HG03139 (cell line): Measurements from ENCODE around the gene ALOX5.
A peak's percentile ranks its signal among the peaks of the same experiment; 100 is the strongest.
"Not testable (repeated sequence)": the region's sequence is repeated elsewhere in the genome, so short reads cannot be mapped to it uniquely, and the experiment has no call there.

Experiments
- ATAC-seq: cut with Tn5 transposase; IDR thresholded peaks from one replicate; pipeline ENCODE4 v1.9.1; 2021; ENCODE audit not compliant: unreplicated experiment

The ALOX5 gene

DNA sequence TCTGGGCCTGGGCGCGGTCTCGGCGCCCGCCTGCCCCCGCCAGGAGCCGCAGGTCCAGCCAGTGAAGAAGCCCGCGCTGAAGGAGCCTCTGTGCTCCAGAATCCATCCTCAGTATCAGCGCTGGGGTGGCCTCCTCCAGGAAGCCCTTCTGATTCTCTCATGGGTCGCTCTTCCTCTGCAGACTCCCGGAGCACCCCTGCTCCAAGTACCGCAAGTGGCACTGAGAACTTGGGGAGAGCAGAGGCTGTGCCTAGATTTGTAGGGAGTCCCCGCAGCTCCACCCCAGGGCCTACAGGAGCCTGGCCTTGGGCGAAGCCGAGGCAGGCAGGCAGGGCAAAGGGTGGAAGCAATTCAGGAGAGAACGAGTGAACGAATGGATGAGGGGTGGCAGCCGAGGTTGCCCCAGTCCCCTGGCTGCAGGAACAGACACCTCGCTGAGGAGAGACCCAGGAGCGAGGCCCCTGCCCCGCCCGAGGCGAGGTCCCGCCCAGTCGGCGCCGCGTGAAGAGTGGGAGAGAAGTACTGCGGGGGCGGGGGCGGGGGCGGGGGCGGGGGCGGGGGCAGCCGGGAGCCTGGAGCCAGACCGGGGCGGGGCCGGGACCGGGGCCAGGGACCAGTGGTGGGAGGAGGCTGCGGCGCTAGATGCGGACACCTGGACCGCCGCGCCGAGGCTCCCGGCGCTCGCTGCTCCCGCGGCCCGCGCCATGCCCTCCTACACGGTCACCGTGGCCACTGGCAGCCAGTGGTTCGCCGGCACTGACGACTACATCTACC lies at the start of gene ALOX5:
Gene ALOX5, plus strand, starts transcription at position 641 of the 774 bp plus-strand sequence. Its CDS starts 64 bp downstream, at position 705.
- ATAC-seq: peak; percentile 47

DNA sequence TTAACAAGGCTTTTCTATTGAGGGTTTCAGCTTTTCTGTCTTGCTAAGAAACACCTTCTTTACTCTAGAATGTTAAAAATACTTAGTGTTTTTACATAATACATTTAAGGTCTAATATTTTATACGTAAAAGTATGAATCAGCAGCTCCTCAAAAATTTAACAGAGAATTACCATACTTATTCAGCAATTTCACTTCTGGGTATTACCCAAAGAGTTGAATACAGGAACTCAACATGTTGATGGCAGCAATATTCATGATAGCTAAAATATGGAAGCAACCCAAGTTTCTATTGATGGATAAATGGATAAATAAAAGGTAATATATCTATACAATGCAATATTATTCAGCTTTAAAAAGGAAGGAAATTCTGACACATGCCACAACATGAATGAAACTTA lies 48.9 kb upstream of the ALOX5 start:
- ATAC-seq: no peak

DNA sequence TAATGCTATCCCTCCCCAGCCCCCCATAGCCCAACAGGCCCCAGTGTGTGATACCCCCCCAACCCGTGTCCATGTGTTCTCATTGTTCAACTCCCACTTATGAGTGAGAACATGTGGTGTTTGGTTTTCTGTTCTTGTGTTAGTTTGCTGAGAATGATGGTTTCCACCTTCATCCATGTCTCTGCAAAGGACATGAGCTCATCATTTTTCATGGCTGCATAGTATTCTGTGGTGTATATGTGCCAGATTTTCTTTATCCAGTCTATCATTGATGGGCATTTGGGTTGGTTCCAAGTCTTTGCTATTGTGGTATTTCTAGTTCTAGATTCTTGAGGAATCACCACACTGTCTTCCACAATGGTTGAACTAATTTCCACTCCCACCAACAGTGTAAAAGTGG lies 47.2 kb upstream of the ALOX5 start:
- ATAC-seq: not testable (repeated sequence)

DNA sequence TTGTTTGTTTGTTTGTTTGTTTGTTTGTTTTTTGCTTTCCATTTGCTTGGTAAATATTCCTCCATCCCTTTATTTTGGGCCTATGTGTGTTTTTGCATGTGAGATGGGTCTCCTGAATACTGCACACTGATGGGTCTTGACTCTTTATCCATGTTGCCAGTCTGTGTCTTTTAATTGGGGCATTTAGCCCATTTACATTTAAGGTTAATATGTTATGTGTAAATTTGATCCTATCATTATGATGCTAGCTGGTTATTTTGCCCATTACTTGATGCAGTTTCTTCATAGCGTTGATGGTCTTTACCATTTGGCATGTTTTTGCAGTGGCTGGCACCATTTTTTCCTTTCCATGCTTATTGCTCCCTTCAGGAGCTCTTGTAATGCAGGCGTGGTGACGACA lies 42.2 kb upstream of the ALOX5 start:
- not testable (repeated sequence) for ATAC-seq

DNA sequence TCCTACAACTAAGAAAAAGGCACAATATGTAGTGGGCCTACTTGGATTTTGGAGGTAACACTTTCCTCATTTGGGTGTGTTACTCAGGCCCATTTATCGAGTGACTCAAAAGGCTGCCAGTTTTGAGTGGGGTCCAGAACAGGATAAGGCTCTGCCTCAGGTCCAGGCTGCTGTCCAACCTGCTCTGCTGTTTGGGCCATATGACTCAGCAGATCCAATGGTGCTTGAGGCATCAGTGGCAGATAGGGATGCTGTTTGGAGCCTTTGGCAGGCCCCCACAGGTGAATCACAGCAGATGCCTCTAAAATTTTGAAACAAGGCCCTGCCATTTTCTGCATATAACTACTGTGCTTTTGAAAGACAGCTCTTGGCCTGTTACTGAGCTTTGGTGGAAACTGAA lies 34.1 kb upstream of the ALOX5 start:
- no peak for ATAC-seq

DNA sequence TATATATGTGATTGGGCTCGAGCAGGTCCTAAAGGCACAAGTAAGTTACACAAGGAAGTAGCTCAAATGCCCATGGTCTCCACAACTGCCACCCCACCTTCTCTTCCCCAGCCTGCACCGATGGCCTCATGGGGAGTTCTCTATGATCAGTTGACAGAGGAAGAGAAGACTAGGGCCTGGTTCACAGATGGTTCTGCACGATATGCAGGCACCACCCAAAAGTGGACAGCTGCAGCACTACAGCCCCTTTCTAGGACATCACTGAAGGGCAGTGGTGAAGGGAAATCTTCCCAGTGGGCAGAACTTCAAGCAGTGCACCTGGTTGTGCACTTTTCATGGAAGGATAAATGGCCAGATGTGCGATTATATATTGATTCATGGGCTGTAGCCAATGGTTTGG lies 33.6 kb upstream of the ALOX5 start:
- ATAC-seq: not testable (repeated sequence)

DNA sequence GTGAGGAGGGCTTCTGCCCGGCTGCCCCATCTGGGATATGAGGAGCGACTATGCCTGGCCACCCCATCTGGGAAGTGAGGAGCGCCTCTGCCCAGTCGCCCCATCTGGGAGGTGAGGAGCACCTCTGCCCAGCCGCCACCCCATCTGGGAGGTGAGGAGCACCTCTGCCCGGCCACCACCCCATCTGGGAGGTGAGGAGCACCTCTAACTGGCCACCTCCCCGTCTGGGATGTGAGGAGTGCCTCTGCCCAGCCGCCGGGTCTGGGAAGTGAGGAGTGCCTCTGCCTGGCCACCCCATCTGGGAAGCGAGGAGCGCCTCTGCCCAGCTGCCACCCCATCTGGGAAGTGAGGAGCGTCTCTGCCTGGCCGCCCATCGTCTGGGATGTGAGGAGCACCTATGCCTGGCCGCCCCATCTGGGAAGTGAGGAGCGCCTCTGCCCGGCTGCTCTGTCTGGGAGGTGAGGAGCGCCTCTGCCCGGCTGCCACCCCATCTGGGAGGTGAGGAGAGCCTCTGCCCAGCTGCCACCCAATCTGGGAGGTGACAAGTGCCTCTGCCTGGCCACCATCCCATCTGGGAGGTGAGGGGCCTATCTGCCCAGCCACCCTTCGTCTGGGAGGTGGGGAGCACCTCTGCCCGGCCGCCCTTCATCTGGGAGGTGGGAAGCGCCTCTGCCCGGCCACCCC lies 27.2 kb upstream of the ALOX5 start:
- not testable (repeated sequence) for ATAC-seq

DNA sequence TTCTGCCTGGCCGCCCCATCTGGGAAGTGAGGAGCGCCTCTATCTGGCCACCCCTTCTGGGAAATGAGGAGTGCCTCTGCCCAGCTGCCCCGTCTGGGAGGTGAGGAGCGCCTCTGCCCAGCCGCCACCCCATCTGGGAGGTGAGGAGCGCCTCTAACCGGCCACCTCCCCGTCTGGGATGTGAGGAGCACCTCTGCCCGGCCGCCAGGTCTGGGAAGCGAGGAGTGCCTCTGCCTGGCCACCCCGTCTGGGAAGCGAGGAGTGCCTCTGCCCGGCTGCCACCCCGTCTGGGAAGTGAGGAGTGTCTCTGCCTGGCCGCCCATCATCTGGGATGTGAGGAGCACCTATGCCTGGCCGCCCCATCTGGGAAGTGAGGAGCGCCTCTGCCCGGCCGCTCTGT lies 26.6 kb upstream of the ALOX5 start:
- not testable (repeated sequence) for ATAC-seq

DNA sequence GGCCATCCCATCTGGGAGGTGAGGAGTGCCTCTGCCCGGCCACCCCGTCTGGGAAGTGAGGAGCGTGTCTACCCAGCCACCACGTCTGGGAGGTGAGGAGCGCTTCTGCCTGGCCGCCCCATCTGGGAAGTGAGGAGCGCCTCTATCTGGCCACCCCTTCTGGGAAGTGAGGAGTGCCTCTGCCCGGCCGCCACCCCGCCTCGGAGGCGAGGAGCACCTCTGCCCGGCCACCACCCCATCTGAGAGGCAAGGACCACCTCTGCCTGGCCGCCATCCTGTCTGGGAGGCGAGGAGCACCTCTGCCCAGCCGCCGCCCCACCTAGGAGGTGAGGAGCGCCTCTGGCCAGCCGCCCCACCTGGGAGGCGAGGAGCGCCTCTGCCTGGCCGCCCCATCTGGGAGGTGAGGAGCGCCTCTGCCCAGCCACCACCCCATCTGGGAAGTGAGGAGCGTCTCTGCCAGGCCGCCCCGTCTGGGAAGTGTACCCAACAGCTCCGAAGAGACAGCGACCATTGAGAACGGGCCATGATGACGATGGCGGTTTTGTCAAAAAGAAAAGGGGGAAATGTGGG lies 25.7 kb upstream of the ALOX5 start:
- not testable (repeated sequence) for ATAC-seq

DNA sequence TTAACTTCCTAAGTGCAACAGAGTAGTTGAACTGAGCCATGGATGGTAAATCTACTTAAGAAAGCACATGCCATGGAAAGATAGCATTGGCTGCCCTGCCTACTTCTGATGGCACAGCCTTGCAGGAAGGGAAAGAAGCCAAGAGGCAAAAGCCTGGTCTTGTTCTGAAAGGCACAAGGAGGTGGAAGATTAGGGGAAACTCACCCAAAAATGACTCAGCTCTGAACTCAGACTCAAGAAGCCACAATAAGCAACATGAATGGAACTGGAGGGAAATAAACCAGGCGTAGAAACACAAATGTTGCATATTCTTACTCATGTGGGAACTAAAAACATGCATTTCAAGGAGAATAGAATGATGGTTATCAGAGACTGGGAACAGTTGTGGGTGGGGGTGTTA lies 20.8 kb upstream of the ALOX5 start:
- peak; percentile 35 for ATAC-seq

DNA sequence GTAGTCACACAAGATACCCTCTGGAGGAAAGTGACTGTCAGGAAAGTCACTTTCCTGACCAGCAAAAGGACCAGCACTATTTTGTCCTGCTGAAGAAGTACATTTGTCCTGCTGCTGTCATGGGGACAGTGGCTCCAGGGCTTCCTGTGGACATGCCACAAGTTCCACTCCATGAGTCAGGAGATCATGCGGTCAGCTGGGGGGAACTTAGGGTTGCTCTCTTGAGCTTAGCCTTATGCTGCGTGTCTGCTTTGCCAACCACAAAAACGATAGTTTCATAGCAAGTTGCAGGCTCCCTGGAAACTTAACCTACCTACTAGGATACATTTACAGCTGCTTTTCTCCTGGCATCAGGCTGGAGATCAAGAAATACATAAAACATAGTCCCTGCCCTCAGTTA lies 19.8 kb upstream of the ALOX5 start:
- ATAC-seq: no peak

DNA sequence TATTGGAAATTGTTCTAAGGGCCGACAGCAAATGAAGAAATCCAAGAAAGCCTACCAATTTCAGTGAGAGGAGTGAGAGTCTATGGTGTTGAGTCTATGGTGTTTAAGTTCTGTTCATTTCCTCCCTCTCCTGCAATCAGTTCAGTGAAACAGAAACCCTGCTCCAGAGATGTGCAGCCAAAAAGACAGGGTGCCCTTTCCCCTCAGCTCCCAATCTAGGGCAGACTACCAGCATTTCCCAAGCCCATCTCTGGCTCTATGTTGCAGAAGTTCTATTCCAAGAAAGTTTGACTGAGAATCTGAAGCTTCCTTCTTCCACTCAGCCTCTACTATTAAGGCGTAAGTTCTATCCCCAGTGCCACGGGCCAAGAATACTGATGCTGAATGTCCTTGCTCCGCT lies 18.5 kb upstream of the ALOX5 start:
- ATAC-seq: no peak

DNA sequence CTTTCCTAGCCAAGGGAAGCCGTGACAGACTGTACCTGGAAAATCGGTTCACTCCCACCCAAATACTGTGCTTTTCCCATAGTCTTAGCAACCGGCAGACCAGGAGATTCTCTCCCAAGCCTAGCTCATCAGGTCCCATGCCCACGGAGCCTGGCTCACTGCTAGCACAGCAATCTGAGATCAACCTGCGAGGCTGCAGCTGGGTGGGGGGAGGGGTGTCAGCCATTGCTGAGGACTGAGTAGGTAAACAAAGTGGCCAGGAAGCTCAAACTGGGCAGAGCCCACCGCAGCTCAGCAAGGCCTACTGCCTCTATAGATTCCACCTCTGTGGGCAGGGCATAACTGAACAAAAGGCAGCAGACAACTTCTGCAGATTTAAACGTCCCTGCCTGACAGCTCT lies 15.1 kb upstream of the ALOX5 start:
- ATAC-seq: not testable (repeated sequence)

DNA sequence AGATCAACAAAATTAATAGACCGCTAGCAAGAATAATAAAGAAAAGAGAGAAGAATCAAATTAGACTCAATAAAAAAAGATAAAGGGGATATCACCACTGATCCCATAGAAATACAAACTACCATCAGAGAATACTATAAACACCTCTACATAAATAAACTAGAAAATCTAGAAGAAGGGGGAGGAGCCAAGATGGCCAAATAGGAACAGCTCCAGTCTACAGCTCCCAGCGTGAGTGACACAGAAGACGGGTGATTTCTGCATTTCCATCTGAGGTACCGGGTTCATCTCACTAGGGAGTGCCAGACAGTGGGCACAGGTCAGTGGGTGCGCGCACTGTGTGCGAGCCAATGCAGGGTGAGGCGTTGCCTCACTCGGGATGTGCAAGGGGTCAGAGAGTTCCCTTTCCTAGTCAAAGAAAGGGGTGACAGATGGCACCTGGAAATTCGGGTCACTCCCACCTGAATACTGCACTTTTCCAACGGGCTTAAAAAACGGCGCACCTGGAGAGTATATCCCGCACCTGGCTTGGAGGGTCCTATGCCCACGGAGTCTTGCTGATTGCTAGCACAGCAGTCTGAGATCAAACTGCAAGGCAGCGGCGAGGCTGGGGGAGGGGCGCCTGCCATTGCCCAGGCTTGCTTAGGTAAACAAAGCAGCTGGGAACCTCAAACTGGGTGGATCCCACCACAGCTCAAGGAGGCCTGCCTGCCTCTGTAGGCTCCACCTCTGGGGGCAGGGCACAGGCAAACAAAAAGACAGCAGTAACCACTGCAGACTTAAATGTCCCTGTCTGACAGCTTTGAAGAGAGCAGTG lies 11.8 kb upstream of the ALOX5 start:
- ATAC-seq: not testable (repeated sequence)

DNA sequence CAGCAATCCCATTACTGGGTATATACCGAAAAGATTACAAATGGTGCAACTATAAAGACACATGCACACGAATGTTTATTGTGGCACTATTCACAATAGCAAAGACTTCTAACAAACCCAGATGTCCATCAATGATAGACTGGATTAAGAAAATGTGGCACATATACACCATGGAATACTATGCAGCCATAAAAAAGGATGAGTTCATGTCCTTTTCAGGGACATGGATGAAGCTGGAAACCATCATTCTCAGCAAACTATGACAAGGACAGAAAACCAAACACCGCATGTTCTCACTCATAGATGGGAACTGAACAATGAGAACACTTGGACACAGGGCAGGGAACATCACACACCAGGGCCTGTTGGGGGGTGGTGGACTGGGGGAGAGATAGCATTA lies 6.4 kb upstream of the ALOX5 start:
- not testable (repeated sequence) for ATAC-seq

DNA sequence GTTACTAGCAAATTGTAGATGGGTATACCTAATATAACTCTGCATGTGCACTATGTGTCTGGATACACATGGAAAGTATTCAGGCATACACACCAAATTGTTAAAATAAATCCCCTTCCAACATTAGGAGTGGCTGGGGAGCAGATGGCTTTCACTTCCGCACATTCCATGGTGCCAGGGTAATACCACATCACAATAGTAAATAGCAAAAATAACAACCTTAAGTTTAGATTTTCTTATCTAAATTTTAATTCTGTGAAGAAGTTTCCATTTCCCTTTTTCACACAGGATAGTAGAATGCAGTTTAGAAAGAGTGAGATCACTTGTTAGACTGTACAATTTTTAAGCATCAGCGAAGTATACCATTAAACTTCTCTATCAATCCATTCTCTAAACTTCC lies 5.8 kb upstream of the ALOX5 start:
- no peak for ATAC-seq

DNA sequence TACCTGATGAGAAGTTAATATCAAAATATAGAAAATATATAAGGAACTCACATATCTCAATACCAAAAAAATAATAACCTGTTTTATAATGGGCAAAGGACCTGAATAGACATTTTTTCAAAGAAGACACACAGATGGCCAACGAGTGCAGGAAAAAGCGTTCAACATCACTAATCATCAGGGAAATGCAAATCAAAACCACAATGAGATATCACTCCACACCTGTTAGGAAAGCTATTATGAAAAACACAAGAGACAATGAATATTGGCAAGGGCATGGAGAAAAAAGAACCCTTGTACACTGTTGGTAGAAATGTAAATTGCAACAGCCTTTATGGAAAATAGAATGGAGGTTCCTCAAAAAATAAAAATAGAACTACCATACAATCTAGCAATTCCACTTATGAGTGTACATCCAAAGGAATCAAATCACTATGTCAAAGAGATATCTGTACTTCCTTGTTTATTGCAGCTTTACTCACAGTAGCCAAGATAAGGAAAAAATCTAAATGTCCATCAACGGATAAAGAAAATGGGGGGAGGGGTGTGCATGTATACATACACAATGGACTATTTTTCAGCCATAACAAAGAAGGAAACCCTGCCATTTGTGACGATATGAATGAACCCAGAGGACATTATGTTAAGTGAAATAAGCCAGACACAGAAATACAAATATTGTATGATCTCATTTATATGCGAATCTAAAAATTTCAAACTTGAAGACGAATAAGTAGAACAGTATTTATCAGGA lies 3.6 kb upstream of the ALOX5 start:
- ATAC-seq: no peak

DNA sequence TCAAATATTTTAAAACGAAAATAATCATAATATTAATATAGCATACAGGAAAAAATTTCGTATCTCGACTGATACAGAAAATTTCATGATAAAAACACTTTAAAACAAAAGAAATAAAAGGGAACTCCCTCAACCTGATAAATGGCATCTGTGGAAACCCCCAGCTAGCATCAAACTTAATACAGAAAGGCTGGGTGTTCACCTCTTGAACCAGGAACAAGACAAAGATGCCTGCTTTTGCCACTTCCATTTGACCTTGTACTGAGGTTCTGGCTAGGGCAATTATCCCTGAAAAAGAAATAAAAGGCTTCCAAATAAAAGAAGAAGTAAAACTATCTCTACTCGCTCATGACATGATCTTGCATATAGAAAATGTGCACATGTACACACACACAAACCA lies 2.5 kb upstream of the ALOX5 start:
- ATAC-seq: no peak

DNA sequence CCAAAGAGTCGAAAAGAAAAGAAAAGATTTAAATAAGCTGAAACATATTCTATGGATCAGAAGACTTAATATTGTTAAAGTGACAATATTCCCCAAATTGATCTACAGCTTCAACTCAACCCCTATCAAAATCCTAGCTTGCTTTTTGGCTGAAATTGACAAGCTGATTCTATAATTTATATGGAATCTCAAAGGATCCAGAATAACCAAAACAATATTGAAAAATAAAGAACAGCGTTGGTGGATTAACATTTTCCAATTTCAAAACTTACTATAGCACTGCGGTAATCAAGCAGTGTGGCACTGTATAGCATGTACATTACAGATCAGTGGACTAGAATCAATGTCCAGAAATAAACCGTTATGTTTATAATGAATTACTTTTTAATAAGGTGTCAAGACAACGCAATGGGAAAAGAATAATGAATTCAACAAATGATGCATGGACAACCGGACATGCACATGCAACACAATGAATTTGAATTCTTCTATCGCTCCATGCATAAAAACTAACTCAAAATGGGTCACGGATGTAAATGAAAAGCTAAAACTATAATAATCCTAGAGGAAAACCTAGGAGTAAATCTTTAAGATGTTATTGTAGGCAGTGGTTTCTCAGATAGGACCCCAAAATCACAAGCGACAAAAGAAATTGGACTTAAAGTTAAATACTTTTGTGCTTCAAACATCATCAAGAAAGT lies 1.6 kb upstream of the ALOX5 start:
- ATAC-seq: no peak

DNA sequence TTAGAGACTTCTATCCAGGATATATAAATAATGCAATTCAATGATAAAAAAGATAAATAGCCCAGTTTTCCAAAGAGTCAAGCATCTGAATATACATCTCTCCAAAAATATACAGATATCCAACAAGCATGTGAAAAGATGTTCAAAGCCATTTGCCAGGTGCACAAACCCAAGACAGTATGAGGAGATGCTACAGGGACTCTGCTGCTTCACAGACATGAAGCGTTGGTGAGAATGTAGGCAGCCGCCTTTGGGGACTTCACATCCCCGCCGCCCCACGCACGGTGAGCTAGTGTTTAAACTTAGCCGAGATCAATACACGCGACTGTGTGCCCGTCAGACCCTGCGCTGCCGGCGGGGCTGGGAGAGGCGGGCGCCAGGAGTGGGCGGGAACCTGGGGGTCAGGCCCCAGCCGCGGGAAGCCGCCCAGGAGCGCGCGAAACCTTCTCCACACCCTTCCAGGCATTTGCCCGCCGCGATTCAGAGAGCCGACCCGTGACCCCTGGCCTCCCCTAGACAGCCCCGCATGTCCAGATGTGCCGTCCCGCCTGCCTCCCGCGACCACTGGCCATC lies 927 bp upstream of the ALOX5 start:
- ATAC-seq: peak; percentile 32
